H1 (cell line): ENCODE measurements around the gene CRYBG3. TPM values are rescaled to one million over a fixed set of nuclear protein-coding genes. Genes with fewer than 3 reads are reported as not detected.

Experiments used
- CTCF ChIA-PET: fragments of 300-600 bp; sonication (Branson Sonifier 250); formaldehyde crosslinking; loops from one replicate; lab custom pipeline; 2021; ENCODE audit not compliant: partially characterized antibody; lab: Charles Lee
- POLR2A ChIA-PET: fragments of 300-600 bp; sonication (Branson Sonifier 250); formaldehyde crosslinking; loops from one replicate; lab custom pipeline; 2021; ENCODE audit warnings: inconsistent platforms; ENCODE audit not compliant: partially characterized antibody; lab: Charles Lee
- DNase-seq, 2 experiments: peaks; one replicate each; pipeline versions ENCODE4 v3.0.0 to v3.0.0-alpha.2; 2010 to 2022; ENCODE audit warnings: low spot score in 2 of 2, low read depth in 1 of 2, mixed read lengths in 1 of 2
- FAIRE-seq: peaks from 2 replicates; lab custom pipeline; 2011; peaks lifted over from hg19 to GRCh38; lab: Jason Lieb, UNC
- H2AFZ ChIP-seq: 2 replicates; pipeline ENCODE4 v1.8.1; 2012; ENCODE audit warnings: low read length, inconsistent platforms
- H2AK5ac ChIP-seq: 2 replicates; pipeline ENCODE4 v1.6.1; 2013; ENCODE audit warnings: low read depth, low read length
- H2BK120ac ChIP-seq: replicated peaks from 2 replicates; pipeline ENCODE3; 2013; ENCODE audit warnings: low read depth, low read length, inconsistent platforms
- H2BK12ac ChIP-seq: 2 replicates; pipeline ENCODE4 v1.6.1; 2013; ENCODE audit warnings: low read depth, low read length
- H2BK15ac ChIP-seq: 2 replicates; pipeline ENCODE4 v1.6.1; 2013; ENCODE audit warnings: low read length
- H2BK20ac ChIP-seq: 2 replicates; pipeline ENCODE4 v1.6.1; 2013; ENCODE audit warnings: low read length
- H2BK5ac ChIP-seq: 2 replicates; pipeline ENCODE4 v1.6.1; 2013; ENCODE audit warnings: low read depth, low read length
- H3K14ac ChIP-seq: 2 replicates; pipeline ENCODE4 v1.6.1; 2013; ENCODE audit warnings: inconsistent platforms; ENCODE audit not compliant: insufficient read length
- H3K18ac ChIP-seq: 2 replicates; pipeline ENCODE4 v1.6.1; 2013; ENCODE audit warnings: low read length; ENCODE audit errors: extremely low read depth
- H3K23ac ChIP-seq: 2 replicates; pipeline ENCODE4 v1.6.1; 2013; ENCODE audit warnings: inconsistent platforms; ENCODE audit not compliant: insufficient read length
- H3K23me2 ChIP-seq: 2 replicates; pipeline ENCODE4 v1.6.1; 2013; ENCODE audit warnings: low read depth, low read length
- H3K27ac ChIP-seq: 2 replicates; pipeline ENCODE4 v1.6.1; 2011; ENCODE audit warnings: low read depth, low read length, inconsistent platforms
- H3K27me3 ChIP-seq, 4 experiments: replicated peaks in 1 of 4; 1 replicate in 1 of 4; 2 replicates in 3 of 4; pipeline versions ENCODE4 v1.6.1 to v1.8.1; 2011 to 2013; ENCODE audit warnings: low read length in 3 of 4, mild to moderate bottlenecking in 3 of 4, inconsistent platforms in 2 of 4, mixed read lengths in 2 of 4, moderate library complexity in 1 of 4; ENCODE audit not compliant: control insufficient read depth in 3 of 4, insufficient read depth in 3 of 4; ENCODE audit errors: extremely low read depth in 1 of 4
- H3K36me3 ChIP-seq, 4 experiments: 2 replicates each; pipeline versions ENCODE4 v1.6.1 to v1.8.1; 2011 to 2013; ENCODE audit warnings: mild to moderate bottlenecking in 4 of 4, low read length in 3 of 4, moderate library complexity in 2 of 4, control low read depth in 1 of 4, inconsistent platforms in 1 of 4; ENCODE audit not compliant: insufficient read depth in 4 of 4, control insufficient read depth in 2 of 4
- H3K4ac ChIP-seq: replicated peaks from 2 replicates; pipeline ENCODE3; 2013; ENCODE audit warnings: low read length, low read depth, mixed read lengths, inconsistent platforms; ENCODE audit not compliant: insufficient read length
- H3K4me1 ChIP-seq, 4 experiments: replicated peaks in 1 of 4; 1 replicate in 1 of 4; 2 replicates in 3 of 4; pipeline versions ENCODE4 v1.6.1 to v1.8.1; 2011 to 2013; ENCODE audit warnings: low read length in 3 of 4, inconsistent platforms in 2 of 4, mixed read lengths in 1 of 4; ENCODE audit not compliant: insufficient read depth in 4 of 4, control insufficient read depth in 3 of 4
- H3K4me2 ChIP-seq, 2 experiments: 2 replicates each; pipeline versions ENCODE4 v1.6.1 to v1.8.1; 2011 to 2013; ENCODE audit warnings: low read depth in 2 of 2, low read length in 2 of 2, control low read depth in 1 of 2, inconsistent platforms in 1 of 2, mild to moderate bottlenecking in 1 of 2; ENCODE audit not compliant: insufficient read depth in 1 of 2
- H3K4me3 ChIP-seq, 4 experiments: fragments of 200-600, 300-600 bp in 1 of 4; sonication (generic), shearing (Covaris generic), sonication (Bioruptor Twin) in 1 of 4; 2 replicates each; pipeline versions ENCODE4 v1.5.1 to v1.8.1; 2011 to 2016; ENCODE audit warnings: low read length in 4 of 4, low read depth in 3 of 4, control low read depth in 2 of 4, inconsistent platforms in 2 of 4, mild to moderate bottlenecking in 2 of 4, mixed read lengths in 1 of 4, moderate library complexity in 1 of 4; ENCODE audit not compliant: insufficient read depth in 2 of 4; ENCODE audit errors: extremely low read depth in 1 of 4
- H3K56ac ChIP-seq: replicated peaks from 2 replicates; pipeline ENCODE3; 2013; ENCODE audit warnings: low read depth, mild to moderate bottlenecking, mixed read lengths, low read length, inconsistent platforms; ENCODE audit not compliant: insufficient read length
- H3K79me1 ChIP-seq: 2 replicates; pipeline ENCODE4 v1.6.1; 2013; ENCODE audit warnings: low read depth, low read length, control low read depth
- H3K79me2 ChIP-seq, 2 experiments: 2 replicates each; pipeline versions ENCODE4 v1.6.1 to v1.8.1; 2012 to 2013; ENCODE audit warnings: low read length in 2 of 2, mild to moderate bottlenecking in 2 of 2, inconsistent platforms in 1 of 2; ENCODE audit not compliant: insufficient read depth in 2 of 2, control insufficient read depth in 1 of 2
- H3K9ac ChIP-seq, 4 experiments: replicated peaks in 1 of 4; 1 replicate in 1 of 4; 2 replicates in 3 of 4; pipeline versions ENCODE4 v1.6.1 to v1.8.1; 2011 to 2013; ENCODE audit warnings: low read depth in 3 of 4, low read length in 3 of 4, control low read depth in 2 of 4, mild to moderate bottlenecking in 2 of 4, moderate library complexity in 2 of 4, inconsistent platforms in 1 of 4; ENCODE audit errors: extremely low read depth in 1 of 4
- H3K9me3 ChIP-seq, 2 experiments: 2 replicates each; pipeline versions ENCODE4 v1.6.1 to v1.8.1; 2012 to 2013; ENCODE audit warnings: mild to moderate bottlenecking in 2 of 2, moderate library complexity in 2 of 2, control low read depth in 1 of 2, inconsistent platforms in 1 of 2, low read depth in 1 of 2, low read length in 1 of 2, mixed read lengths in 1 of 2; ENCODE audit not compliant: insufficient read depth in 2 of 2
- H4K20me1 ChIP-seq, 2 experiments: replicated peaks in 1 of 2; 2 replicates each; pipeline versions ENCODE3 to v1.8.1; 2011 to 2013; ENCODE audit warnings: inconsistent platforms in 2 of 2, low read length in 2 of 2, mild to moderate bottlenecking in 1 of 2; ENCODE audit not compliant: insufficient read depth in 2 of 2, control insufficient read depth in 1 of 2
- H4K5ac ChIP-seq: 2 replicates; pipeline ENCODE4 v1.6.1; 2013; ENCODE audit warnings: low read length, low read depth, mixed read lengths, inconsistent platforms; ENCODE audit not compliant: insufficient read length
- H4K8ac ChIP-seq: 2 replicates; pipeline ENCODE4 v1.8.0; 2013; ENCODE audit warnings: mild to moderate bottlenecking, moderate library complexity, low read length, inconsistent platforms; ENCODE audit not compliant: insufficient read depth; ENCODE audit errors: extremely low read depth
- H4K91ac ChIP-seq: replicated peaks from 2 replicates; pipeline ENCODE3; 2013; ENCODE audit warnings: low read length, mixed read lengths, inconsistent platforms; ENCODE audit not compliant: insufficient read length
- ASH2L ChIP-seq: fragments of 200-600, 300-600 bp; sonication (generic); IDR thresholded peaks from one replicate; pipeline ENCODE4 v1.7.1; 2017; ENCODE audit warnings: low read length
- CBX5 ChIP-seq: fragments of 300-800, 300-1000 bp; sonication (generic); IDR thresholded peaks from 2 replicates; pipeline ENCODE4 v1.7.1; 2016; ENCODE audit warnings: antibody characterized with exemption, low read length, low read depth
- CTCF ChIP-seq, 3 experiments: IDR thresholded peaks; 1 replicate in 2 of 3; 2 replicates in 1 of 3; pipeline versions ENCODE4 v1.5.1 to v1.6.1; 2011; ENCODE audit warnings: low read length in 3 of 3, mild to moderate bottlenecking in 3 of 3, inconsistent platforms in 2 of 3, low read depth in 1 of 3, moderate library complexity in 1 of 3; ENCODE audit not compliant: insufficient read depth in 1 of 3; ENCODE audit errors: control extremely low read depth in 1 of 3
- EGR1 ChIP-seq: IDR thresholded peaks from 2 replicates; pipeline ENCODE4 v1.6.1; 2011; ENCODE audit warnings: low read depth, low read length, borderline replicate concordance
- KDM4A ChIP-seq: IDR thresholded peaks from one replicate; pipeline ENCODE4 v1.7.1; 2012; ENCODE audit warnings: low read depth, mild to moderate bottlenecking, moderate library complexity, low read length, inconsistent platforms; ENCODE audit not compliant: severe bottlenecking
- KDM5A ChIP-seq: fragments of 200-600 bp; IDR thresholded peaks from 2 replicates; pipeline ENCODE4 v1.7.1; 2012; ENCODE audit warnings: mild to moderate bottlenecking, low read length, inconsistent platforms, mixed read lengths
- PHF8 ChIP-seq: fragments of 200-600 bp; sonication (generic); conservative IDR thresholded peaks from 2 replicates; pipeline ENCODE4 v1.7.1; 2012; ENCODE audit warnings: low read depth, mild to moderate bottlenecking, inconsistent platforms, low read length, moderate library complexity
- SP2 ChIP-seq: IDR thresholded peaks from 2 replicates; pipeline ENCODE4 v1.6.1; 2012; ENCODE audit warnings: mild to moderate bottlenecking, low read length, inconsistent platforms
- SP4 ChIP-seq: IDR thresholded peaks from 2 replicates; pipeline ENCODE4 v1.6.1; 2012; ENCODE audit warnings: low read length, inconsistent platforms
- SRF ChIP-seq: IDR thresholded peaks from 2 replicates; pipeline ENCODE4 v1.6.1; 2011; ENCODE audit warnings: mild to moderate bottlenecking, low read depth, low read length, moderate library complexity
- TBP ChIP-seq: IDR thresholded peaks from 2 replicates; pipeline ENCODE4 v1.6.1; 2011; ENCODE audit warnings: low read depth, low read length, improper control_type of control experiment
- TCF12 ChIP-seq: IDR thresholded peaks from 2 replicates; pipeline ENCODE4 v1.6.1; 2011; ENCODE audit warnings: low read depth, mild to moderate bottlenecking, low read length
- WGBS, 2 experiments: shearing (Covaris generic) in 1 of 2; methylation state at CpG; one replicate each; pipeline versions ENCODE4 v1.1.6 to v1.1.7; 2013 to 2015; ENCODE audit warnings: low lambda C conversion rate in 2 of 2, mixed read lengths in 2 of 2, inconsistent platforms in 1 of 2, low coverage in 1 of 2, missing lambda C conversion rate in 1 of 2; ENCODE audit not compliant: insufficient replicate concordance in 2 of 2, insufficient coverage in 1 of 2, insufficient read length in 1 of 2; ENCODE audit errors: extremely low coverage in 1 of 2, missing lambda C conversion rate in 1 of 2; 5-methylcytosine and 5-hydroxymethylcytosine counted together
- polyA plus RNA-seq, 7 experiments: library from polyadenylated mRNA; depleted of rRNA in 3 of 7; stranded (reverse) in 5 of 7; unstranded in 2 of 7; fragments of >200 nt in 5 of 7; fragments of 200-250 nt in 2 of 7; gene quantifications; 1 replicate in 5 of 7; 2 replicates in 1 of 7; 4 replicates in 1 of 7; pipeline versions ENCODE4 v1.2.1 to v1.2.3, GENCODE V29; 2011 to 2013; ENCODE audit warnings: missing spikeins in 2 of 7, mixed read lengths in 2 of 7
- total RNA-seq: library from RNA; stranded (reverse); fragmentation: NEBNext Ultra II Directional; extraction: Animal tissue kit (Norgen Biotek cat#: 25700); gene quantifications from 2 replicates; pipeline ENCODE4 v1.2.1, GENCODE V29; 2021

CRYBG3 gene
- total and polyA plus RNA-seq, 2 of the 8 experiments (the other 6 are each of a cell fraction or from before 2014, with no cell fraction given), result 2.1 to 8.0 TPM

- Histone ChIP-seq H3K14ac (no peak overlapping the region), H3K4me2 (no peak overlapping the region), H2BK20ac (no peak overlapping the region), H3K36me3 (no peaks in the 10 kb centered on the region), H4K91ac (no peak overlapping the region), H3K4ac (no peak overlapping the region), H3K4me1 (peaks cover 0 to 7% (median 3%) of the 10 kb centered on the region in 4 experiments; a peak in 2 of 7 replicates), H3K27me3 (no peaks in the 10 kb centered on the region; a peak in 1 of 7 replicates), H3K23ac (no peak overlapping the region), H3K9ac (no peak overlapping the region), H3K4me3 (no peak overlapping the region), H2AFZ (no peak overlapping the region), H3K18ac (no peak overlapping the region), H3K9me3 (no peaks in the 10 kb centered on the region), H3K79me2 (no peaks in the 10 kb centered on the region), H3K23me2 (no peaks in the 10 kb centered on the region), H3K79me1 (no peaks in the 10 kb centered on the region), H4K5ac (no peak overlapping the region), H2AK5ac (no peak overlapping the region), H3K56ac (no peak overlapping the region), H2BK5ac (no peak overlapping the region), H4K20me1 (no peaks in the 10 kb centered on the region), H2BK12ac (no peak overlapping the region), H2BK15ac (no peak overlapping the region), H2BK120ac (no peak overlapping the region), H3K27ac (no peak overlapping the region), H4K8ac (no peak overlapping the region)
- DNase-seq (no peak), FAIRE-seq (no peak)
- POLR2A ChIA-PET, result no interaction called here
- 86% methylated on average over 2 of the region's 2 CpGs; no CpG with 5 or more reads in 1 of the 2 experiments for WGBS, 2 experiments
- CTCF ChIA-PET, result interaction anchor here (1.1 kb wide), 1 partner anchor 194 kb away, joined by 3 read pairs; no protein-coding TSS in a partner anchor
- TF ChIP-seq ASH2L (no peak), KDM4A (no peak), TCF12 (no peak), TBP (no peak), SP4 (no peak), CTCF (IDR thresholded peaks at IDR 0.05; ENCODE audit: control extremely low read depth in 1 of 3, insufficient read depth in 1 of 3, low read depth in 1 of 3, low read length in 3 of 3) (no peak), CBX5 (no peak), EGR1 (no peak), SP2 (no peak), KDM5A (no peak), SRF (no peak), PHF8 (no peak)
These were observed 172.6 kb downstream of the CRYBG3 start for GRCh38 chr3:97994328-97994945.
